ENCODE results near the gene MORF4L2.
A peak's percentile ranks its signal among the peaks of the same experiment; 100 is the strongest.

The MORF4L2 gene

GRCh38 chrX:103630171-103630511 is 56.4 kb downstream of the MORF4L2 start:
- Histone ChIP-seq H3K4me3 (ENCODE audit: control insufficient read depth in 1 of 7, extremely low read depth in 1 of 7, insufficient read depth in 4 of 7, low read depth in 2 of 7, low read length in 6 of 7) (peak overlapping the region; percentile 67 to 87 (median 72)), H3K27me3 (replicated peaks in 2 of 5; ENCODE audit: control insufficient read depth in 4 of 5, insufficient read depth in 5 of 5, low read length in 4 of 5) (peaks cover 0 to 30% (median 0%) of the 10 kb centered on the region in 5 experiments), H3K27ac (ENCODE audit: insufficient read depth in 1 of 2, low read depth in 1 of 2, low read length in 2 of 2, poor library complexity in 1 of 2, severe bottlenecking in 2 of 2) (peak overlapping the region in 1 of 2 experiments; percentile 83), H3K36me3 (ENCODE audit: control insufficient read depth in 4 of 4, insufficient read depth in 4 of 4, low read length in 3 of 4) (peaks cover 0 to 3% (median 0%) of the 10 kb centered on the region in 4 experiments), H3K9me3 (ENCODE audit: control extremely low read depth in 1 of 5, control insufficient read depth in 4 of 5, insufficient read depth in 2 of 5, low read depth in 1 of 5, low read length in 4 of 5) (no peaks in the 10 kb centered on the region), H3K4me1 (ENCODE audit: control extremely low read depth in 1 of 4, control insufficient read depth in 4 of 4, insufficient read depth in 4 of 4, low read length in 3 of 4) (peaks cover 0 to 9% (median under 1%) of the 10 kb centered on the region in 4 experiments)
- DNase-seq: no peak
- ChIA-PET CTCF (interaction anchor here (0.6 to 1.7 kb wide), 9 partner anchors 12 to 97 kb away, joined by 3 to 12 read pairs (median 4); no protein-coding TSS in a partner anchor), POLR2A (interaction anchor here (0.7 kb wide), 1 partner anchor 9 kb away, joined by 3 read pairs; no protein-coding TSS in a partner anchor)
- 60% methylated on average over 6 of the region's 6 CpGs for WGBS (ENCODE audit: insufficient coverage)

GRCh38 chrX:103629318-103630170 is 57.0 kb downstream of the MORF4L2 start:
- H3K4me3 ChIP-seq (ENCODE audit: control insufficient read depth in 1 of 7, extremely low read depth in 1 of 7, insufficient read depth in 4 of 7, low read depth in 2 of 7, low read length in 6 of 7): peak overlapping the region; percentile 67 to 87 (median 72)
- peaks cover 0 to 30% (median 0%) of the 10 kb centered on the region in 5 experiments for H3K27me3 ChIP-seq (replicated peaks in 2 of 5; ENCODE audit: control insufficient read depth in 4 of 5, insufficient read depth in 5 of 5, low read length in 4 of 5)
- peak overlapping the region; percentile 61 to 83 for H3K27ac ChIP-seq (ENCODE audit: insufficient read depth in 1 of 2, low read depth in 1 of 2, low read length in 2 of 2, poor library complexity in 1 of 2, severe bottlenecking in 2 of 2)
- CTCF ChIA-PET: interaction anchor here (0.6 to 1.7 kb wide), 8 partner anchors 12 to 96 kb away, joined by 3 to 12 read pairs (median 4); no protein-coding TSS in a partner anchor
- POLR2A ChIA-PET: interaction anchor here (0.7 to 1.1 kb wide), 2 partner anchors 9 to 75 kb away, joined by 3 read pairs; no protein-coding TSS in a partner anchor
- WGBS (ENCODE audit: insufficient coverage): 22% methylated on average over 43 of the region's 49 CpGs
- peaks cover 0 to 12% (median 1%) of the 10 kb centered on the region in 4 experiments for H3K4me1 ChIP-seq (ENCODE audit: control extremely low read depth in 1 of 4, control insufficient read depth in 4 of 4, insufficient read depth in 4 of 4, low read length in 3 of 4)
- peaks cover 0 to 3% (median 0%) of the 10 kb centered on the region in 4 experiments for H3K36me3 ChIP-seq (ENCODE audit: control insufficient read depth in 4 of 4, insufficient read depth in 4 of 4, low read length in 3 of 4)
- no peaks in the 10 kb centered on the region for H3K9me3 ChIP-seq (ENCODE audit: control extremely low read depth in 1 of 5, control insufficient read depth in 4 of 5, insufficient read depth in 2 of 5, low read depth in 1 of 5, low read length in 4 of 5)
- DNase-seq: peak; percentile 66 to 78 (median 75)

- Histone ChIP-seq H3K27ac (ENCODE audit: insufficient read depth in 1 of 2, low read depth in 1 of 2, low read length in 2 of 2, poor library complexity in 1 of 2, severe bottlenecking in 2 of 2) (peak within 1 kb of the TSS; percentile 61 to 83), H3K4me1 (ENCODE audit: control extremely low read depth in 1 of 4, control insufficient read depth in 4 of 4, insufficient read depth in 4 of 4, low read length in 3 of 4) (peaks cover 0 to 17% (median 4%) of the 10 kb centered on the region in 4 experiments), H3K4me3 (ENCODE audit: control insufficient read depth in 1 of 7, extremely low read depth in 1 of 7, insufficient read depth in 4 of 7, low read depth in 2 of 7, low read length in 6 of 7) (peak within 1 kb of the TSS; percentile 67 to 87 (median 72)), H3K9me3 (ENCODE audit: control extremely low read depth in 1 of 5, control insufficient read depth in 4 of 5, insufficient read depth in 2 of 5, low read depth in 1 of 5, low read length in 4 of 5) (no peaks in the 10 kb centered on the region), H3K27me3 (replicated peaks in 2 of 5; ENCODE audit: control insufficient read depth in 4 of 5, insufficient read depth in 5 of 5, low read length in 4 of 5) (peaks cover 0 to 25% (median 0%) of the 10 kb centered on the region in 5 experiments), H3K36me3 (ENCODE audit: control insufficient read depth in 4 of 4, insufficient read depth in 4 of 4, low read length in 3 of 4) (peaks cover 0 to 3% (median 0%) of the 10 kb centered on the region in 4 experiments)
- 32% methylated on average over 23 of the region's 32 CpGs for WGBS (ENCODE audit: insufficient coverage)
- POLR2A ChIA-PET: interaction anchor here (1.1 kb wide), 1 partner anchor 74 kb away, joined by 3 read pairs; no protein-coding TSS in a partner anchor
- DNase-seq: peak; percentile 41 to 68 (median 55)
- CTCF ChIA-PET: interaction anchor here (0.6 kb wide), 1 partner anchor 270 kb away, joined by 3 read pairs; no protein-coding TSS in a partner anchor
These were observed 57.8 kb downstream of the MORF4L2 start, which contains the start of gene TCEAL1 for GRCh38 chrX:103628386-103629317. Gene TCEAL1 (plus strand): TSS chrX:103628975. CDS start chrX:103629917, 942 bp downstream.

GRCh38 chrX:103626855-103627254 is 59.6 kb downstream of the MORF4L2 start:
- H3K4me1 ChIP-seq (ENCODE audit: control extremely low read depth in 1 of 4, control insufficient read depth in 4 of 4, insufficient read depth in 4 of 4, low read length in 3 of 4): peaks cover 0 to 17% (median 4%) of the 10 kb centered on the region in 4 experiments
- H3K27me3 ChIP-seq (replicated peaks in 2 of 5; ENCODE audit: control insufficient read depth in 4 of 5, insufficient read depth in 5 of 5, low read length in 4 of 5): peaks cover 0 to 21% (median 0%) of the 10 kb centered on the region in 5 experiments
- ChIA-PET POLR2A (no interaction called here), CTCF (no interaction called here)
- peaks cover 0 to 3% (median 0%) of the 10 kb centered on the region in 4 experiments for H3K36me3 ChIP-seq (ENCODE audit: control insufficient read depth in 4 of 4, insufficient read depth in 4 of 4, low read length in 3 of 4)
- no peak overlapping the region for H3K4me3 ChIP-seq (ENCODE audit: control insufficient read depth in 1 of 7, extremely low read depth in 1 of 7, insufficient read depth in 4 of 7, low read depth in 2 of 7, low read length in 6 of 7)
- H3K27ac ChIP-seq (ENCODE audit: insufficient read depth in 1 of 2, low read depth in 1 of 2, low read length in 2 of 2, poor library complexity in 1 of 2, severe bottlenecking in 2 of 2): no peak overlapping the region
- H3K9me3 ChIP-seq (ENCODE audit: control extremely low read depth in 1 of 5, control insufficient read depth in 4 of 5, insufficient read depth in 2 of 5, low read depth in 1 of 5, low read length in 4 of 5): no peaks in the 10 kb centered on the region
- DNase-seq: peak in 1 of 3 donors; percentile 13
